IMR-90 (cell line): ENCODE data around the gene LRP1B. TPM values are rescaled to one million over a fixed set of nuclear protein-coding genes. Genes with fewer than 3 reads are reported as not detected.

ENCODE experiments used
- ATAC-seq: fragments of 200-7000 bp; cut with Tn5 transposase; 2 replicates; pipeline ENCODE4 v1.9.1; 2020; ENCODE audit warnings: low read depth, mild to moderate bottlenecking, moderate library complexity
- BruUV-seq: library from RNA; stranded (reverse); fragments of 400-500 nt; replicated peaks from 2 replicates; lab custom pipeline; 2021; lab: Mats Ljungman, UMichigan
- CTCF ChIA-PET: fragments of 300-600 bp; formaldehyde crosslinking; extraction: SDS; loops from one replicate; lab custom pipeline; 2021; ENCODE audit warnings: antibody characterized with exemption; lab: Yijun Ruan, JAX
- POLR2A ChIA-PET: fragments of 300-600 bp; sonication (Branson Sonifier 250); formaldehyde crosslinking; loops from one replicate; lab custom pipeline; 2022; ENCODE audit warnings: antibody characterized with exemption; ENCODE audit not compliant: unreplicated experiment; lab: Charles Lee
- DNase-seq: peaks from one replicate; pipeline ENCODE4 v3.0.0; 2013
- H2AFZ ChIP-seq: replicated peaks from 2 replicates; pipeline ENCODE3; 2013; ENCODE audit warnings: low read length, mild to moderate bottlenecking; ENCODE audit not compliant: poor library complexity
- H2AK5ac ChIP-seq: 2 replicates; pipeline ENCODE4 v1.6.1; 2013; ENCODE audit warnings: low read depth, low read length, inconsistent platforms
- H2AK9ac ChIP-seq: replicated peaks from 2 replicates; pipeline ENCODE3; 2013; ENCODE audit warnings: mild to moderate bottlenecking, low read depth, low read length, moderate library complexity; ENCODE audit not compliant: poor library complexity
- H2BK120ac ChIP-seq: 2 replicates; pipeline ENCODE4 v1.6.1; 2013; ENCODE audit warnings: low read depth, low read length, inconsistent platforms
- H2BK15ac ChIP-seq: 3 replicates; pipeline ENCODE4 v1.6.1; 2013; ENCODE audit warnings: low read depth, low read length, inconsistent platforms
- H2BK20ac ChIP-seq: 2 replicates; pipeline ENCODE4 v1.6.1; 2013; ENCODE audit warnings: low read depth, mild to moderate bottlenecking, inconsistent platforms, low read length, moderate library complexity
- H2BK5ac ChIP-seq: 2 replicates; pipeline ENCODE4 v1.6.1; 2013; ENCODE audit warnings: mild to moderate bottlenecking, low read depth, low read length, inconsistent platforms; ENCODE audit not compliant: poor library complexity, severe bottlenecking
- H3K14ac ChIP-seq: replicated peaks from 2 replicates; pipeline ENCODE4 v1.6.1; 2013; ENCODE audit warnings: low read depth, low read length, inconsistent platforms
- H3K18ac ChIP-seq: 2 replicates; pipeline ENCODE4 v1.6.1; 2013; ENCODE audit warnings: low read depth, low read length, control low read depth
- H3K23ac ChIP-seq: 2 replicates; pipeline ENCODE4 v1.6.1; 2013; ENCODE audit warnings: low read depth, low read length, inconsistent platforms
- H3K27ac ChIP-seq: 2 replicates; pipeline ENCODE4 v1.5.1; 2013; ENCODE audit warnings: mild to moderate bottlenecking, control low read depth, low read length; ENCODE audit not compliant: insufficient read depth
- H3K27me3 ChIP-seq: 2 replicates; pipeline ENCODE4 v1.6.1; 2013; ENCODE audit warnings: low read length; ENCODE audit not compliant: control insufficient read depth, insufficient read depth
- H3K36me3 ChIP-seq: 2 replicates; pipeline ENCODE4 v1.6.1; 2013; ENCODE audit warnings: low read length, mixed read lengths; ENCODE audit not compliant: control insufficient read depth, insufficient read depth
- H3K4ac ChIP-seq: 2 replicates; pipeline ENCODE4 v1.6.1; 2013; ENCODE audit warnings: low read depth, low read length, inconsistent platforms
- H3K4me1 ChIP-seq: 2 replicates; pipeline ENCODE4 v1.6.1; 2013; ENCODE audit warnings: low read length, mixed read lengths; ENCODE audit not compliant: control insufficient read depth, insufficient read depth
- H3K4me2 ChIP-seq: 2 replicates; pipeline ENCODE4 v1.6.1; 2013; ENCODE audit warnings: low read depth, mild to moderate bottlenecking, control low read depth, low read length, moderate library complexity
- H3K4me3 ChIP-seq: 2 replicates; pipeline ENCODE4 v1.5.1; 2013; ENCODE audit warnings: low read depth, mild to moderate bottlenecking, control low read depth, low read length, moderate library complexity; ENCODE audit not compliant: insufficient read depth
- H3K56ac ChIP-seq: 2 replicates; pipeline ENCODE4 v1.6.1; 2013; ENCODE audit warnings: low read length, inconsistent platforms; ENCODE audit not compliant: insufficient read depth; ENCODE audit errors: extremely low read depth
- H3K79me1 ChIP-seq, 2 experiments: 2 replicates each; pipeline ENCODE4 v1.6.1; 2013; ENCODE audit warnings: low read length in 2 of 2, inconsistent platforms in 1 of 2, low read depth in 1 of 2
- H3K9ac ChIP-seq: 2 replicates; pipeline ENCODE4 v1.6.1; 2013; ENCODE audit warnings: low read depth, low read length, control low read depth
- H3K9me1 ChIP-seq: 2 replicates; pipeline ENCODE4 v1.6.1; 2013; ENCODE audit warnings: low read length, inconsistent platforms; ENCODE audit not compliant: insufficient read depth
- H3K9me3 ChIP-seq: 2 replicates; pipeline ENCODE4 v1.6.1; 2013; ENCODE audit warnings: low read length; ENCODE audit not compliant: control insufficient read depth, insufficient read depth
- H4K20me1 ChIP-seq: 2 replicates; pipeline ENCODE4 v1.6.1; 2013; ENCODE audit warnings: low read length, inconsistent platforms; ENCODE audit not compliant: insufficient read depth
- H4K5ac ChIP-seq: 2 replicates; pipeline ENCODE4 v1.6.1; 2013; ENCODE audit warnings: mild to moderate bottlenecking, low read depth, low read length, control low read depth
- H4K8ac ChIP-seq, 2 experiments: 2 replicates each; pipeline ENCODE4 v1.6.1; 2013; ENCODE audit warnings: low read depth in 2 of 2, low read length in 2 of 2, control low read depth in 1 of 2, inconsistent platforms in 1 of 2
- H4K91ac ChIP-seq: 2 replicates; pipeline ENCODE4 v1.6.1; 2013; ENCODE audit warnings: low read depth, low read length, inconsistent platforms; ENCODE audit not compliant: insufficient read depth
- MXI1 ChIP-seq: IDR thresholded peaks from 2 replicates; pipeline ENCODE4 v1.6.1; 2012; ENCODE audit warnings: low read depth, mild to moderate bottlenecking, low read length, moderate library complexity, borderline replicate concordance
- RAD21 ChIP-seq: IDR thresholded peaks from 2 replicates; pipeline ENCODE4 v1.6.1; 2012; ENCODE audit warnings: low read length, improper control_type of control experiment
- WGBS, 2 experiments: methylation state at CpG; one replicate each; pipeline versions ENCODE4 v1.1.5 to v1.1.7; 2013; ENCODE audit warnings: missing lambda C conversion rate in 2 of 2; ENCODE audit not compliant: insufficient read length in 1 of 2; ENCODE audit errors: extremely low coverage in 2 of 2; 5-methylcytosine and 5-hydroxymethylcytosine counted together
- dilution Hi-C: fragments of 300-500 bp; cut with HindIII; formaldehyde crosslinking; loops from one replicate; pipeline ENCODE4 v1.14.3; 2018; ENCODE audit warnings: low sequenced_read_pairs; ENCODE audit not compliant: unreplicated experiment
- in situ Hi-C: fragments of 300-500 bp; cut with MboI; formaldehyde crosslinking; loops from 3 replicates; pipeline ENCODE4 v1.14.3; 2019; ENCODE audit warnings: low sequenced_read_pairs, inconsistent platforms, mixed read lengths
- intact Hi-C: fragments of 100-400 bp; cut with micrococcal nuclease; formaldehyde crosslinking; loops from 2 replicates; pipeline ENCODE4 v1.10.0; 2022
- polyA plus RNA-seq, 3 experiments: library from polyadenylated mRNA; depleted of rRNA; stranded (reverse); fragments of >200 nt; gene quantifications; 2 replicates each; pipeline ENCODE4 v1.2.3, GENCODE V29; 2012; ENCODE audit warnings: low replicate concordance in 1 of 3
- total RNA-seq: library from RNA; depleted of rRNA; stranded (reverse); fragments of >200 nt; gene quantifications from 2 replicates; pipeline ENCODE4 v1.2.3, GENCODE V29; 2012
- TF ChIP-seq, protein P1 (sequence below): fragments of 150-350 bp; IDR thresholded peaks from 2 replicates; pipeline ENCODE4 v1.6.1; 2017; ENCODE audit warnings: mild to moderate bottlenecking, antibody characterized with exemption, low read length, low read depth

The LRP1B gene
- total and polyA plus RNA-seq, 2 of the 4 experiments (the other 2 are of a cell fraction), result under 0.01 to 0.02 TPM

GRCh38 chr2:141201016-141201565 lies 929.7 kb downstream of the LRP1B start:
- Histone ChIP-seq H3K36me3 (no peaks in the 10 kb centered on the region), H2AFZ (no peak overlapping the region), H3K27me3 (no peaks in the 10 kb centered on the region), H4K8ac (no peak overlapping the region), H3K27ac (no peak overlapping the region), H2BK5ac (no peak overlapping the region), H3K14ac (no peak overlapping the region), H2AK9ac (no peak overlapping the region), H3K9me1 (no peaks in the 10 kb centered on the region), H2BK120ac (no peak overlapping the region), H3K79me1 (no peaks in the 10 kb centered on the region), H3K18ac (no peak overlapping the region), H3K4me3 (no peak overlapping the region), H4K91ac (no peak overlapping the region), H2BK15ac (no peak overlapping the region), H3K56ac (no peak overlapping the region), H3K4me2 (no peak overlapping the region), H3K4ac (no peak overlapping the region), H3K9ac (no peak overlapping the region), H3K4me1 (no peaks in the 10 kb centered on the region), H2AK5ac (no peak overlapping the region), H4K5ac (no peak overlapping the region), H3K9me3 (no peaks in the 10 kb centered on the region), H4K20me1 (no peaks in the 10 kb centered on the region), H2BK20ac (no peak overlapping the region), H3K23ac (no peak overlapping the region)
- intact Hi-C loops, result no loop called here
- ATAC-seq (no peak), DNase-seq (no peak)
- in situ Hi-C loops, result no loop called here
- no TSS peak for BruUV-seq
- ChIA-PET POLR2A (no interaction called here), CTCF (no interaction called here)
- dilution Hi-C loops, result no loop called here
- no peak for TF ChIP-seq MXI1
- no peak for TF ChIP-seq RAD21
- TF ChIP-seq, protein P1, sequence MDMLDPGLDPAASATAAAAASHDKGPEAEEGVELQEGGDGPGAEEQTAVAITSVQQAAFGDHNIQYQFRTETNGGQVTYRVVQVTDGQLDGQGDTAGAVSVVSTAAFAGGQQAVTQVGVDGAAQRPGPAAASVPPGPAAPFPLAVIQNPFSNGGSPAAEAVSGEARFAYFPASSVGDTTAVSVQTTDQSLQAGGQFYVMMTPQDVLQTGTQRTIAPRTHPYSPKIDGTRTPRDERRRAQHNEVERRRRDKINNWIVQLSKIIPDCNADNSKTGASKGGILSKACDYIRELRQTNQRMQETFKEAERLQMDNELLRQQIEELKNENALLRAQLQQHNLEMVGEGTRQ, result no peak
- no CpG with 5 or more reads among the region's 6 CpGs for whole genome bisulfite sequencing, 2 experiments
